ENCODE measurements around the gene ZNF225.

- TF ChIP-seq POLR2AphosphoS5 (IDR thresholded peaks at IDR 0.05; ENCODE audit: low read depth, low read length) (peak; percentile 60), SIN3A (IDR thresholded peaks at IDR 0.05; ENCODE audit: borderline replicate concordance, insufficient read depth, low read length) (no peak)
Measured at GRCh38 chr19:44071824-44072542, 41.2 kb upstream of the ZNF225 start, which contains the start of gene ZNF284.

All from PFSK-1 (cell line).